ENCODE data around the gene NFIA.

NFIA gene

GRCh38 chr1:61419657-61420056, 337.3 kb downstream of the NFIA start:
- DNase-seq = no peak

DNA sequence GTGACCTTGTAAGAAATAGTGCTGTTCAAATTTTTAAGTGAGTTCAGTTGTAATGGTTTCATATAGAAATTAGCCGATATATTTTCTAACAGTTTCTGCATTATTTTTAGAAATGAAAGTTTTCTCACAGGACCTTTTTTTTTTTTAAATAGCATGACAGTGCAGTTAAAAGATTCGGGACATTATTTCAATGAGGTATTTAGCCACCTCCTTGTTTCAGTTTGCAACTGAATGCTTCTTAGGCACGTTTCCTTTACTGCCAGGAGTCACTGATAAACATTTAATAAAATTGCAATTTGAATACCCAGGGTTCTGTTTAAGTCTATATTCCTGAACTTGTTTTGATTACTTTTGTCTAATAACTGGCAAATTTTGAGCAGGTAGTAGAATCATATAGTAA, 337.9 kb downstream of the NFIA start:
- DNase-seq = no peak

- DNase-seq = no peak
These were observed 338.8 kb downstream of the NFIA start for GRCh38 chr1:61420909-61421835.

GRCh38 chr1:61423643-61424042, 341.3 kb downstream of the NFIA start:
- DNase-seq = no peak

- no peak for DNase-seq
These were observed 342.0 kb downstream of the NFIA start for GRCh38 chr1:61424382-61424781.

GRCh38 chr1:61425040-61425439, 342.7 kb downstream of the NFIA start:
- DNase-seq = no peak

DNA sequence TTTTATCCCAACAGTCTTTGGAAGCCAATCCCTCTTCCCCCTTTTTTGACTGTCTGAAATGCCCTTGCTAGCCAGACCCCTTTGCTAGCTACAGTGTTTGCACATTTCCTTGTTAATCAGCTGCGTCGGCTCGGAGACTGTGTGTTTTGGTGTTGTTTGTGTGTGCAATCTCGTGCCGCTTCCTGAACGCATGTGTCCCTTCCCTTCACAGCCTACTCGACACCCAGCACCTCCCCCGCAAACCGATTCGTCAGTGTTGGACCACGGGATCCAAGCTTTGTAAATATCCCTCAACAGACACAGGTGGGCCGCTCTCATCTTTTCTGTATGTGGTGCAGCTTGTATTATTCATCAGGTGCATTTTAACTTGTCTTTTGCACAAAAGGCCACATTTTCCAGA, 343.9 kb downstream of the NFIA start:
- no peak for DNase-seq

DNA sequence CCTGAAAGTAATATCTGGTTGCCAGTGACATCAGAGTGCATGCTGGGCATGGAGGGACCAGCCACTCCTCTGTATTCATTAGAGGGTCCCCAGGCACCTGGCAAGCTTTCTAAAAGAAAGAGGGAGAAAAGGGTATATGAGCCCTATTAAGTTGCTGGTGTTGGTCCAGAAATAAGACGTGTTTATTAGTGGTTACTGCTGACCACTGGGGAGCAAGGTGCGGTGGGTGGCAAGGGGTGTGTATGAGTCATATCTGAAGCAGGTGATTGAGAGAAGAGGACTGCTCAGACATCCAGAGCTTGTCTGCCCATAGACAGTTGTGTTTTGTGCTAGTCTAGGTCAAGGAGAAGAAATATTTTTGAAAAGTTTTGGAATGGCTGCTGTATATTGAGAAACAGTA, 344.5 kb downstream of the NFIA start:
- no peak for DNase-seq

- no peak for DNase-seq
These were observed 345.1 kb downstream of the NFIA start for GRCh38 chr1:61427510-61427909.

DNA sequence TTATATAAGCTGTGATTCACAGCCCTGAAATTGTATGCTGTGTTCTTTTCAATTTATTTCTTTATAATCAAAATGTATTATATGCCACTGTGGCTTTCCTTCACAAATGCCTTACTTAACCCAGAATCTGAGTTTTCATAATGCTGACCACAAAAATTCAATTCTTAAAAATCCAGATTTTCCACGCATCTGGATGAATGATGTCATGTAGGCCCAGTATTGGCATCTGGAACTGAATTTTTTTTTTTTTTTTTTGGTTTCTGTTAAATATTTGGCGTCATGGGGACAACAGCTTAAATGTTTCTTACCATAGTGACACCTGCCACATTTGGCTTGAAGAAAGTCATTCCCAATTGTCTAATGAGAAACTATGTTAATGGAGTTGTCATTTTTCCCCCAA, 345.8 kb downstream of the NFIA start:
- no peak for DNase-seq

DNA sequence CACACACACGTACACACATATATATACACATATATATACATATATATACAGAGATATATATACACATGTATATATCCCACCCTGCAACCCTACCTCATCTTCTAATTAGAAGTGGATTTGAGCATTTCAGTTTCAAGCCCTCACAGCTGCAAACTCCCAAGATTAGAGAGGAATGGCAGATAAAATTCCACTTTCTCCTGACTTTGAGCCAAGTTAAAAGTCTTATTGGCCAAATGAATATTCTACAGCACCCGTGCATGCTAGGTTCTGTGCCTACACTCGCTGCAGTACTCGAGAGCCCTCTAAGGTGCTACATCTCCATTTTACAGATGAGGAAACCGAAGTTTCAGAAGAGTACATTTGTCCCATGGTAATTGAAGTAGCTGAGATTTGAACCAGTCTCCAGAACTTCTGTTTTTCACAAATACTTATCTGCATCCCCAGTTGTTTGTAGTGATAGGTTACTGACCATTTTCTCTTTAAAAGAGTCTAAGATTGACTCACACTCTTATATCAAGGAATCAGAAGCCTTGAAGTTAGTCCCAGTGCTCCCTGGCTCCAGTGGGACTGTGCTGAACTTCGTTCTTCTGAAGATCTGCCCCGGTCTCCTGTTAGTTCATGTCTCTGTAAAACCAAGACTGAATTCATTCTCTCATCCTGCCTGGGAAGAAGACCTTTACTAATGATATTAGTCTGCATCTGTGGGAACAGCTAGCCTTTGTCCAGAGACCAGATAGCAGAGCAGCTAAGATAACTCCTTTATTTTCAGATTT, 350.4 kb downstream of the NFIA start:
- no peak for DNase-seq

- DNase-seq = no peak
These were observed 351.3 kb downstream of the NFIA start for GRCh38 chr1:61433646-61434045.

GRCh38 chr1:61434276-61434675, 351.9 kb downstream of the NFIA start:
- no peak for DNase-seq

- no peak for DNase-seq
These were observed 352.9 kb downstream of the NFIA start for GRCh38 chr1:61435226-61435625.

DNA sequence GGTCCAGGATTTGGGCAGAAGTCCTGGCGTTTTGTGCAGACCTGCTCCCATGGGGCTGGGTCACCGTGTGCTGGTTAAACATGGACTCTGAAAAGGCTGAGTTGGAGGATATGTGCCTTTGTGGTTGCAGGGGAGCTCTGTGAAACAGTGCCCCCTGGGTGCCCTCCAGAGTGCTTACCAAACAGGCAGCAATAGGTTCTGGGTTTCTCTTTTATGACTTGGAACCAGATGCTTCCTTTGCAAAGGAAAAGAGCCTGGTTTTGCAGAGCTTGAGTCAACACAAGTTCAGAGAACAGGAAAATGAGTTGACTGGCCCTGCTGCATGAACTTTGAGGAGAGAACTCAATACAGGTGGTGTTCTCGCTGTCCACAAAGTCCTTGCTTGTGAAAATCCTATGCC, 353.7 kb downstream of the NFIA start:
- no peak for DNase-seq

GRCh38 chr1:61436491-61437120, 354.2 kb downstream of the NFIA start:
- no peak for DNase-seq

- DNase-seq = no peak
These were observed 356.9 kb downstream of the NFIA start for GRCh38 chr1:61439234-61439633.

DNA sequence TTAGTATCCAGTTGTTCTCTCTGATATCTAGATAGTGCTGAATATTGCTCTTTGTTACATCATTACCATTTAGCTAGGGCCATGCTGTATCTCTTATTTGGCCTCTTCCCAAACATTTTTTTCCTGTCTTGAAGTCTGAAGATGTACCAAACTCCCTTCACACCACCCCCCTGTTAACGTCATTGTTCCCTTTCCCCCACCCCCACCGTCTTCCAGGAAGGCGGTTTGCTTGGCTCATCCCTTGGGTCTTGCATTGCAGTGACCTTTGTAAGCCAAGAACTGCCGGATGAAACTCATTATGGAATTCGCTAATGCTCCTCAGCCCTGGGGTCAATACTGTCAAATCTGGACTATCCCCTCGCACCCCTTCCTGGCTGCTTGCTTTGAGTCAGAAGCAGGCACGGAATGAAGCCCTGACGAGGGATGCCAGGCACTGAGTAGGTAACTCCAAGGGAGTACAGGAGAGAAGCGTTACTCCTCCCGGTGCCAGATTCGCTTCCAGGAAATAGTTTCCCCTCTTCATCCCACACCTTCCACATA, 359.4 kb downstream of the NFIA start:
- DNase-seq = no peak

DNA sequence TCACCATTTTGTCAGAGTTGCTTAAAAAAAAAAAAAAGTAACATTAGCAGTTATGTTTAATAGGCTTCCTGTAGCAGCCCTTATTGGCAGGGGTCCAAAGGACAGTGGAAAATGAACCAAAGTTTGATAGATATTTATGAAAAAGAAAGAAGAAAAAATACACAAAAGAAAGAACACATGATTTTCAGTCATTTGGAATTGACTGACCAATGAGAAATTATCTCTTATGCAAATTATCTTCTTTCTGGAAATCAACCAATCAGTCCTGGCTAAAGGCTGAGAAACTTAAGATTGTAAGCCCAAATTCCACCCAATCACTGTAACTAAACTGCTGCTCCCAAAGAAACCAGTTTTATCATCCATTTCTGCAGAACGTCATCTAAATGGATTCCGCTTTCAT, 360.2 kb downstream of the NFIA start:
- no peak for DNase-seq

DNA sequence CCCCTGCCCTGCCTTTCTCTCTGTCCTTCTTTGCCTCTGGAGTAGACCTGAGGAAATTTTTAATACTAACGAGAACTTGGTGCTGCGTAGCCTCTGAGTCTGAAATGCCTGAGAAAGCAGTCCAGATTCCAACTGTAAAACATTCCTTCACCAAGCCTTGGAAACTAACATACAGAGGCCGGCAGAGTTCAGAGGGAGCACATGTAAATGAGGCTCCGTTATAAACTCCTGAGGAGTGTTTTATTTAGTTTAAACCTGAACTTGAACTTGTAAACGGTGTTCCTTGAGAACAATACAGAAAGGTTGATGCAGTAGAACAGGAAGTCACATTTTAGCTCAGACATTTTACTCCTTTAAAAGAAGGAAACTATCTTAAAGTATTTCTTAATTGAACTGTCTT, 361.9 kb downstream of the NFIA start:
- no peak for DNase-seq

DNA sequence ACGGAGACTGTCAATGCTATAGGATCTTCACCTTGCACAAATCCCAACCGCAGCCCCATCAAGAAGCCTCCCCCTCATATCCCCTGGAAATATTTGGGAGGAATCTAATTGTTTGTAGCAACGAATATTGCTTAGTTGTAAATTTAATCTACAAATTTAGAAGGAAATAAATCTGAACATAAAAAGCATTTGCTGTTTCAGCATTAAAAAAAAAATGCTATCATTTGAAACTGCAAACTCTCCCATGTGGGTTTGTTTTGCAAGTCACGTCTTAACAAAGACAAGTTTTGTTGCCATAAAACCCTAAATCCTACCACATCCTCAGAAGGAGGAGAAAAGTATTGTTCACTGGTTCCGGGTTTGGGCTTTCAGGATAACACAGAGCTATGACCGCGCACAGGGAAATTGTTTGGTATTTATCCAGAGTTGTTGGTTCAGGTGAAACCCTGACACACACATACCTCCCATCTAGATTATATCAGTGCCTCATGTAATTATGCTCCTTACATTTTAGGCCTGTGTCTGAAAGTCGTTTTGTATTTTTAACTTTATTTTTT, 363.0 kb downstream of the NFIA start:
- no peak for DNase-seq

- no peak for DNase-seq
These were observed 364.2 kb downstream of the NFIA start for GRCh38 chr1:61446531-61446991.

All from activated naive CD4-positive, alpha-beta T cell treated with anti-CD3 and anti-CD28 coated beads, Interleukin-2, amount 50 U/mL, for 16 hours (primary cell).